Stimulated activated naive CD4-positive, alpha-beta T cell (primary cell): ENCODE data around the gene PILRA.
"Not testable (repeated sequence)": the region's sequence is repeated elsewhere in the genome, so short reads cannot be mapped to it uniquely, and the experiment has no call there.

Experiments used
- DNase-seq, 6 experiments: peaks; one replicate each; lab custom pipeline; 2025; lab: John Stamatoyannopoulos, UW

Gene PILRA

GRCh38 chr7:100434297-100435144 is 61.2 kb downstream of the PILRA start:
- peak in 1 of 6 experiments; percentile 14 for DNase-seq

GRCh38 chr7:100435401-100436304 is 62.4 kb downstream of the PILRA start:
- DNase-seq, result peak; percentile 27 to 62 (median 42)

- DNase-seq, result no peak
These were observed 64.1 kb downstream of the PILRA start for GRCh38 chr7:100437150-100438100.

- DNase-seq, result no peak
These were observed 64.9 kb downstream of the PILRA start for GRCh38 chr7:100438172-100438571.

- DNase-seq, result not testable (repeated sequence)
These were observed 65.4 kb downstream of the PILRA start for GRCh38 chr7:100438731-100439130.

- not testable (repeated sequence) for DNase-seq
These were observed 66.0 kb downstream of the PILRA start for GRCh38 chr7:100439244-100439643.

- no peak for DNase-seq
These were observed 68.6 kb downstream of the PILRA start for GRCh38 chr7:100441641-100442535.

- DNase-seq, result no peak
These were observed 70.0 kb downstream of the PILRA start for GRCh38 chr7:100443096-100443840.

- DNase-seq, result no peak
These were observed 71.3 kb downstream of the PILRA start for GRCh38 chr7:100444311-100445278.

- no peak for DNase-seq
These were observed 72.8 kb downstream of the PILRA start for GRCh38 chr7:100446040-100446439.

- not testable (repeated sequence) for DNase-seq
These were observed 74.1 kb downstream of the PILRA start for GRCh38 chr7:100447363-100447762.

- DNase-seq, result no peak
These were observed 76.0 kb downstream of the PILRA start for GRCh38 chr7:100449190-100449795.
